Measurements from ENCODE around the gene U2AF1L4.

Gene U2AF1L4

DNA sequence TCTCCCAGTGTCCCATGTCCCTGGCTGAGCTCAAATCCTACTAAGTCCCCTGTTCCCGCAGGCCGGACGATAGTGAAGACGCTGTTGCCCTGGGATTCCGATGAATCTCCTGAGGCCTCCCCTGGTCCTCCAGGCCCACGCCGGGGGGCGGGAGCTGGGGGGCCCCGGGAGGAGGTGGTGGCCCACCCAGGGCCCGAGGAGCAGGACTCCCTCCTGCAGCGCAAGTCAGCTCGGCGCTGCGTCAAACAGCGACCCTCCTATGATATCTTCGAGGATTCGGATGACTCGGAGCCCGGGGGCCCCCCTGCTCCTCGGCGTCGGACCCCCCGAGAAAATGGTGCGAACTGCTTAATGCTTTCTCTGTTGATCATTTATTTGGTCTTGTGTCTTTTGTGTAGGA lies 21.5 kb downstream of the U2AF1L4 start:
- peaks cover 12% of the 10 kb centered on the region for H3K36me3 ChIP-seq (ENCODE audit: control insufficient read depth, insufficient read depth, low read length)

DNA sequence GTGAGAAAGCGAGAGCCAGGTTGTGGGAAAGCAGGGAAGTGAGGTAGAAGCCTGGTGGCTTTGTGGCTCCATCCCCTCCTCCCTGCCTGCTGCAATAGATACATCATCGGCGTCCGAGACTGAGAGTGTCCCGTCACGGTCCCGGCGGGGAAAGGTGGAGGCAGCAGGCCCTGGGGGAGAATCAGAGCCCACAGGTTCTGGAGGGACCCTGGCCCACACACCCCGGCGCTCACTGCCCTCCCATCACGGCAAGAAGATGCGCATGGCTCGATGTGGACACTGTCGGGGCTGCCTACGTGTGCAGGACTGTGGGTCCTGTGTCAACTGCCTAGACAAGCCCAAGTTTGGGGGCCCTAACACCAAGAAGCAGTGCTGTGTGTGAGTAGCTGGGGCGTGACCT lies 22.3 kb downstream of the U2AF1L4 start:
- no peak overlapping the region for H3K4me3 ChIP-seq (ENCODE audit: low read length)
- H3K4me1 ChIP-seq (ENCODE audit: control insufficient read depth, insufficient read depth, low read length): peaks cover 11% of the 10 kb centered on the region
- no peaks in the 10 kb centered on the region for H3K27me3 ChIP-seq (ENCODE audit: control insufficient read depth, insufficient read depth, low read length)
- H3K36me3 ChIP-seq (ENCODE audit: control insufficient read depth, insufficient read depth, low read length): peaks cover 12% of the 10 kb centered on the region
- no peaks in the 10 kb centered on the region for H3K9me3 ChIP-seq (ENCODE audit: control insufficient read depth, low read length)
- H3K9ac ChIP-seq (ENCODE audit: low read length): no peak overlapping the region

More for the DNA sequence above, 21.5 kb downstream of the U2AF1L4 start:
- H3K9me3 ChIP-seq (ENCODE audit: control insufficient read depth, low read length): no peaks in the 10 kb centered on the region
- no peaks in the 10 kb centered on the region for H3K27me3 ChIP-seq (ENCODE audit: control insufficient read depth, insufficient read depth, low read length)
- H3K4me3 ChIP-seq (ENCODE audit: low read length): no peak overlapping the region
- H3K9ac ChIP-seq (ENCODE audit: low read length): no peak overlapping the region
- H3K4me1 ChIP-seq (ENCODE audit: control insufficient read depth, insufficient read depth, low read length): peaks cover 10% of the 10 kb centered on the region

DNA sequence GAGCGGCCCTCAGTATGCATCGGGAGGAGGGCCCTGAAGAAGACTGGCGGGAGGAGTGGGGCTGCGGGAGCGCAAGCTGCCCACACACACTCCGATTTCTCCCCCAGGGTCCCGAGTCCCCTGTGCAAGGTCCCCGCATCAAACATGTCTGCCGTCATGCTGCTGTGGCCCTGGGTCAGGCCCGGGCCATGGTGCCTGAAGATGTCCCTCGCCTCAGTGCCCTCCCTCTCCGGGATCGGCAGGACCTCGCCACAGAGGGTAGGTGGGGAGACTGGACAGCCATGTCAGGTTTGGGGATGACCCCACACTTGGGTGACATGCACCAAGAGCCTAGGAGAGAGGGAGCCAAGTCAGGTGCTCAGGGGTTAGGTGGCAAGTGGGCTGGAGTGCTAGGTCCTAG lies 22.8 kb downstream of the U2AF1L4 start:
- H3K36me3 ChIP-seq (ENCODE audit: control insufficient read depth, insufficient read depth, low read length): peaks cover 8% of the 10 kb centered on the region
- peaks cover 11% of the 10 kb centered on the region for H3K4me1 ChIP-seq (ENCODE audit: control insufficient read depth, insufficient read depth, low read length)
- H3K9ac ChIP-seq (ENCODE audit: low read length): no peak overlapping the region

DNA sequence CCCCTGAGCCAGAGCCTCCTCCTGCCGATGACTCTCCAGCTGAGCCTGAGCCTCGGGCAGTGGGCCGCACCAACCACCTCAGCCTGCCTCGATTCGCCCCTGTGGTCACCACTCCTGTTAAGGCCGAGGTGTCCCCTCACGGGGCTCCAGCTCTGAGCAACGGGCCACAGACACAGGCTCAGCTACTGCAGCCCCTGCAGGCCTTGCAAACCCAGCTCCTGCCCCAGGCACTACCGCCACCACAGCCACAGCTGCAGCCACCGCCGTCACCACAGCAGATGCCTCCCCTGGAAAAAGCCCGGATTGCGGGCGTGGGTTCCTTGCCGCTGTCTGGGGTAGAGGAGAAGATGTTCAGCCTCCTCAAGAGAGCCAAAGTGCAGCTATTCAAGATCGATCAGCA lies 23.8 kb downstream of the U2AF1L4 start:
- Histone ChIP-seq H3K4me3 (ENCODE audit: low read length) (no peak overlapping the region), H3K4me1 (ENCODE audit: control insufficient read depth, insufficient read depth, low read length) (peaks cover 11% of the 10 kb centered on the region), H3K9me3 (ENCODE audit: control insufficient read depth, low read length) (no peaks in the 10 kb centered on the region), H3K27me3 (ENCODE audit: control insufficient read depth, insufficient read depth, low read length) (no peaks in the 10 kb centered on the region), H3K36me3 (ENCODE audit: control insufficient read depth, insufficient read depth, low read length) (peaks cover 7% of the 10 kb centered on the region), H3K9ac (ENCODE audit: low read length) (no peak overlapping the region)

More for the DNA sequence above, 22.8 kb downstream of the U2AF1L4 start:
- Histone ChIP-seq H3K4me3 (ENCODE audit: low read length) (no peak overlapping the region), H3K27me3 (ENCODE audit: control insufficient read depth, insufficient read depth, low read length) (no peaks in the 10 kb centered on the region), H3K9me3 (ENCODE audit: control insufficient read depth, low read length) (no peaks in the 10 kb centered on the region)

DNA sequence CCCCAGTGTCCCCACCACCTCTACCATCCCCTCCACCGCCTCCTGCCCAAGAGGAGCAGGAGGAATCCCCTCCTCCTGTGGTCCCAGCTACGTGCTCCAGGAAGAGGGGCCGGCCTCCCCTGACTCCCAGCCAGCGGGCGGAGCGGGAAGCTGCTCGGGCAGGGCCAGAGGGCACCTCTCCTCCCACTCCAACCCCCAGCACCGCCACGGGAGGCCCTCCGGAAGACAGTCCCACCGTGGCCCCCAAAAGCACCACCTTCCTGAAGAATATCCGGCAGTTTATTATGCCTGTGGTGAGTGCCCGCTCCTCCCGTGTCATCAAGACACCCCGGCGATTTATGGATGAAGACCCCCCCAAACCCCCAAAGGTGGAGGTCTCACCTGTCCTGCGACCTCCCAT lies 24.6 kb downstream of the U2AF1L4 start:
- H3K4me3 ChIP-seq (ENCODE audit: low read length): no peak overlapping the region
- peaks cover 7% of the 10 kb centered on the region for H3K36me3 ChIP-seq (ENCODE audit: control insufficient read depth, insufficient read depth, low read length)
- H3K9ac ChIP-seq (ENCODE audit: low read length): no peak overlapping the region
- H3K9me3 ChIP-seq (ENCODE audit: control insufficient read depth, low read length): no peaks in the 10 kb centered on the region
- peaks cover 18% of the 10 kb centered on the region for H3K4me1 ChIP-seq (ENCODE audit: control insufficient read depth, insufficient read depth, low read length)
- H3K27me3 ChIP-seq (ENCODE audit: control insufficient read depth, insufficient read depth, low read length): no peaks in the 10 kb centered on the region

DNA sequence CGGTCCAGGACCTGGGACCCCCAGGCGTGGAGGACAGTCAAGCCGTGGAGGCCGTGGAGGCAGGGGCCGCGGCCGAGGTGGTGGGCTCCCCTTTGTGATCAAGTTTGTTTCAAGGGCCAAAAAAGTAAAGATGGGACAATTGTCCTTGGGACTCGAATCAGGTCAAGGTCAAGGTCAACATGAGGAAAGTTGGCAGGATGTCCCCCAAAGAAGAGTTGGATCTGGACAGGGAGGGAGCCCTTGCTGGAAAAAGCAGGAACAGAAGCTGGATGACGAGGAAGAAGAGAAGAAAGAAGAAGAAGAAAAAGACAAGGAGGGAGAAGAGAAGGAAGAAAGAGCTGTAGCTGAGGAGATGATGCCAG lies 25.1 kb downstream of the U2AF1L4 start:
- no peak overlapping the region for H3K9ac ChIP-seq (ENCODE audit: low read length)
- H3K4me3 ChIP-seq (ENCODE audit: low read length): no peak overlapping the region
- H3K9me3 ChIP-seq (ENCODE audit: control insufficient read depth, low read length): no peaks in the 10 kb centered on the region
- peaks cover 22% of the 10 kb centered on the region for H3K4me1 ChIP-seq (ENCODE audit: control insufficient read depth, insufficient read depth, low read length)
- H3K27me3 ChIP-seq (ENCODE audit: control insufficient read depth, insufficient read depth, low read length): no peaks in the 10 kb centered on the region
- peaks cover 7% of the 10 kb centered on the region for H3K36me3 ChIP-seq (ENCODE audit: control insufficient read depth, insufficient read depth, low read length)

DNA sequence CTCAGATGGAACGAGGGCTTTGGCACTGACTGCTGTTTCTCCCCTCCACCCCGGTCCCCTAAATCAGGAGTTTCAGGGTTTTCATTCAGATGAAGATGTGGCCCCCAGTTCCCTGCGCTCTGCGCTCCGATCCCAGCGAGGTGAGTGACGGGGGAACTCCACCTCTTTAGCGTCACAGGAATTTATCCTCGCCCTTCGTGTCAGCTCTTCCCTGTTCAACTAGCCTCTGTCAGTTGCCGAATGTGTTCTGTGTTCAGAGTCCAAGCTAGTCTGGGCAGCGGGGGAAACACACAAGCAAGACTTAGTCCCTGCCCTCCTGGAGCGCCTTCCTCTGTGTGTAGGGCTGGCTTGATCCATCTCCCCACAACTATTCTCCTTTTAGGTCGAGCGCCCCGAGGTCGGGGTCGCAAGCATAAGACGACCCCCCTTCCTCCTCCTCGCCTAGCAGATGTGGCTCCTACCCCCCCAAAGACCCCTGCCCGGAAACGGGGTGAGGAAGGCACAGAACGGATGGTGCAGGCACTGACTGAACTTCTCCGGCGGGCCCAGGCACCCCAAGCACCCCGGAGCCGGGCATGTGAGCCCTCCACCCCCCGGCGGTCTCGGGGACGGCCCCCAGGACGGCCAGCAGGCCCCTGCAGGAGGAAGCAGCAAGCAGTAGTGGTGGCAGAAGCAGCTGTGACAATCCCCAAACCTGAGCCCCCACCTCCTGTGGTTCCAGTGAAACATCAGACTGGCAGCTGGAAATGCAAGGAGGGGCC lies 25.6 kb downstream of the U2AF1L4 start:
- Histone ChIP-seq H3K36me3 (ENCODE audit: control insufficient read depth, insufficient read depth, low read length) (peaks cover 7% of the 10 kb centered on the region), H3K27me3 (ENCODE audit: control insufficient read depth, insufficient read depth, low read length) (no peaks in the 10 kb centered on the region), H3K9me3 (ENCODE audit: control insufficient read depth, low read length) (no peaks in the 10 kb centered on the region), H3K4me1 (ENCODE audit: control insufficient read depth, insufficient read depth, low read length) (peaks cover 22% of the 10 kb centered on the region), H3K9ac (ENCODE audit: low read length) (peak overlapping the region; percentile 70), H3K4me3 (ENCODE audit: low read length) (no peak overlapping the region)

DNA sequence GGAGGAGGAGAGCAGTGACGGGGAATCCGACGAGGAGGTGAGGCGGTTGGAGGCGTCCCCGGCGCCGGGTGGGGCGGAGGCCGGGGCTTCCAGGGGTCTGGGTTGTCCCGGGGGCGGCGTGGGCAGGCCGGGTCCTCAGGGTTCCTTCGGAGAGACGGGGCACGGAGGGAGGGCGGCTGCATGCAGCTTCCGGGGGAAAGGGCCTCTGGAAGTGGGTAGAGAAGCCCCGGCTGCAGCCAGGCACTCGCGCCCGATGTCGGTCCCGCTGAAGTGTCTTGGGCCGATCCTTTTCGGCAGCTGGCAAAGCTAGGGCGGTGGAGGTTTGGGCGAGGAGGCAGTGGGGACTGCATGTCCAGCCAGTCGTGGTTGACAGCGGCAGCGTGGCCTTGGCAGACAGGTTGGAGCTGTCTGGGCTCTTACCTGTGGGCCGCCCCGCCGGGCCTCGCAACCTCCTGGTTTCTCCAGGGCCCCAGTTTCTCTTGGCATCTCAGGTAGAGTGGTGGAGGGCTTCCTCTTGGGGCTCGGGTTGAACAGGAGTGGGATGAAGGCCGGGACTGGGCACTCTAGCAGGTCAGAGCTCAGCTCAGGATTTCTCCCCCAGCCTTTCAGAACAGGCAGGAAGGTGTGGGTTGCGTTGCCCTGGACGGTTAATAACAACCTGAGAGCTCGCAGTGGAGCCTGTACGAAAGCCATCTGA lies 26.7 kb downstream of the U2AF1L4 start:
- H3K36me3 ChIP-seq (ENCODE audit: control insufficient read depth, insufficient read depth, low read length): peaks cover 7% of the 10 kb centered on the region
- peaks cover 22% of the 10 kb centered on the region for H3K4me1 ChIP-seq (ENCODE audit: control insufficient read depth, insufficient read depth, low read length)
- peak overlapping the region; percentile 70 for H3K9ac ChIP-seq (ENCODE audit: low read length)
- no peaks in the 10 kb centered on the region for H3K27me3 ChIP-seq (ENCODE audit: control insufficient read depth, insufficient read depth, low read length)
- no peaks in the 10 kb centered on the region for H3K9me3 ChIP-seq (ENCODE audit: control insufficient read depth, low read length)
- H3K4me3 ChIP-seq (ENCODE audit: low read length): peak overlapping the region; percentile 60

DNA sequence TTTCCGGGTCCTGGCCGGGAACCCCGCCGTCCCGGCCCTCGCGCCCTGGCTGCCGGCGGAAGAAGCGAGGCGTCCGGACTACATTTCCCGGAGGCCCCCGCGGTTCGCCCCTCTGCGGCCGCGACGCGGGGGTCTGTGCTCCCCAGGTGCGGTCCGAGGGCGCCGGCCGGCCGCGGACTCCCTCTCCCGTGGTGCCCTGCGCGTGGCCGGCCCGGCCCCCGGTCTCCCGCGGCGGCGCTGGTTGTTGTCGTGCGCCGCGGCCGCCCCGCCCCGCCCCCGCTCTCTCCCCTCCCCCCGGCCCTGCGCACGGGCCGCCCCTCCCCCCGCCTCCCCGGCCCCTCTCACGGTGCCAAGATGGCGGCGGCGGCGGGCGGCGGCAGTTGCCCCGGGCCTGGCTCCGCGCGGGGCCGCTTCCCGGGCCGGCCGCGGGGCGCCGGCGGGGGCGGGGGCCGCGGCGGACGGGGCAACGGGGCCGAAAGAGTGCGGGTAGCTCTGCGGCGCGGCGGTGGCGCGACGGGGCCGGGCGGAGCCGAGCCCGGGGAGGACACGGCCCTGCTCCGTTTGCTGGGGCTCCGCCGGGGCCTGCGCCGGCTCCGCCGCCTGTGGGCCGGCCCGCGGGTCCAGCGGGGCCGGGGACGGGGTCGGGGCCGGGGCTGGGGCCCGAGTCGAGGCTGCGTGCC lies 27.4 kb downstream of the U2AF1L4 start, which contains the start of gene KMT2B:
Gene KMT2B (plus strand): TSS at position 339 of the 680 bp plus-strand sequence. CDS start 16 bp downstream, at position 355.
- Histone ChIP-seq H3K4me3 (ENCODE audit: low read length) (peak within 1 kb of the TSS; percentile 60), H3K4me1 (ENCODE audit: control insufficient read depth, insufficient read depth, low read length) (peaks cover 22% of the 10 kb centered on the region), H3K27me3 (ENCODE audit: control insufficient read depth, insufficient read depth, low read length) (no peaks in the 10 kb centered on the region), H3K36me3 (ENCODE audit: control insufficient read depth, insufficient read depth, low read length) (peaks cover under 1% of the 10 kb centered on the region), H3K9me3 (ENCODE audit: control insufficient read depth, low read length) (no peaks in the 10 kb centered on the region), H3K9ac (ENCODE audit: low read length) (peak within 1 kb of the TSS; percentile 76)

DNA sequence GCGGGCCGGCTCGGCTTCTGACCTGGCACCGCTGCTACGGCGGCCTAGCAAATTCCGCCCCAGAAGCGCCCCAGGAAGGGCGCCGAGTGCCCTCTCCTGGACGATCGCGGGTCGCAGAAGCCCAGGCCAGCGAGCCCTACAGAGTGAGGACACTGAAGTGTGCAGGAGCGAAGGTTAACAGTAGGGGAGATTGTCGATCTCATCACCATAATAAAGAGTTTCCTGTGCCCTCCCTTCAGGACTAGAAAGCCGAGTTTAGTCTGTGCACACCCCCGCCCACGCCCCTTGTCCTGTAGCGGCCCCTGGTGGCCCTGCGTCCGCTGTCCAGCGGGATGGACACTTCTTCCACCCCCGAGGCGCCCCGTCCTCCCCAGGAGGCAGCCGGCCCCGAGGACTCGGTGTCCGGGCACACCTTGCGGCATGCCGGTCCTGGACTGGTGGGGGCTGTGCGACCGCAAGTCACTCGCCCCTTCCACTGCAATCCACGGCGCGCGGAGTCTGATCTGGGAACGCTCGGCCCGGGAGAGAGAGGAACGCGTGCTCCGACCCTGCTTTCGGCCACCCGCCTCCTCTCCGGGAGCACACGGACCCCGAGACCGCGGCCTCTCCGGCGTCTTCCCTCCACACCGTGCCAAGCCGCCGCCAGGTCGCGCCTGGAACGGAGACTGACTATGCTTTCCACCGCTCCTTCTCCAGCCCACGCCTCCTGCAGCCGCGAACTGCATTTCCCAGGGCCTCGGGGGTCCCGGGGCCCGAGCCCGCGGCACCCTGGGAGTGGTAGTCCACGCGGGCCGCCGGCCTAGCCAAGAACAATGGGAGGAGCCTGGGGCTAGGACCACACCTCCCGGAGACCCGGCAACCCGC lies 28.2 kb downstream of the U2AF1L4 start:
- Histone ChIP-seq H3K9me3 (ENCODE audit: control insufficient read depth, low read length) (no peaks in the 10 kb centered on the region), H3K4me3 (ENCODE audit: low read length) (peak overlapping the region; percentile 44), H3K9ac (ENCODE audit: low read length) (peak overlapping the region; percentile 76), H3K4me1 (ENCODE audit: control insufficient read depth, insufficient read depth, low read length) (peaks cover 22% of the 10 kb centered on the region), H3K27me3 (ENCODE audit: control insufficient read depth, insufficient read depth, low read length) (no peaks in the 10 kb centered on the region), H3K36me3 (ENCODE audit: control insufficient read depth, insufficient read depth, low read length) (no peaks in the 10 kb centered on the region)

DNA sequence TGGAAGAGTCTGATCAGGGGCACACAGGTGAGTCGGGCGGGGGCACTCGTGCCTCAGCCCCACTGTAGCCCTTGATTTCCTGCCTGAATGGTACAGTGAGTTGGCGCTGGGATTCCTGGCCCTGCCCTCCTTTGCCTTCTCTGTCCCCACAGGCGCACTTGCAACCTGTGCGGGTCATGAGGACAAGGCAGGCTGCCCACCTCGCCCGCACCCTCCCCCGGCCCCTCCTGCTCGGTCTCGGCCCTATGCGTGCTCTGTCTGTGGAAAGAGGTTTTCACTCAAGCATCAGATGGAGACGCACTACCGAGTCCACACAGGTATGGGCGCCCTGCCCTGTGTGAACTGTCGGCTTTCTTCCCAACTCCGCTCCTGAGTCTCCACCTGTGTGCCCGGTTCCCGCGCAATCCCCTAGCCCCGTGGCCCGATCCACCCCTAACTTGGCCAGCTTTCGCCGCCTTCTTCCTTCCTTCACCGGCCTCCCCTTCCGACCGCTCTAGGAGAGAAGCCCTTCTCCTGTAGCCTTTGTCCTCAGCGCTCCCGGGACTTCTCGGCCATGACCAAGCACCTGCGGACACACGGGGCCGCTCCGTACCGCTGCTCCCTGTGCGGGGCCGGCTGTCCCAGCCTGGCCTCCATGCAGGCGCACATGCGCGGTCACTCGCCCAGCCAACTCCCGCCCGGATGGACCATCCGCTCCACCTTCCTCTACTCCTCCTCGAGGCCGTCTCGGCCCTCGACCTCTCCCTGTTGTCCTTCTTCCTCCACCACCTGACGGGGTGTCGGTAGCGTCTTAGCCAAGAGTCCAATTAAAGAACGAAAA lies 29.0 kb downstream of the U2AF1L4 start:
- H3K27me3 ChIP-seq (ENCODE audit: control insufficient read depth, insufficient read depth, low read length): no peaks in the 10 kb centered on the region
- peaks cover 22% of the 10 kb centered on the region for H3K4me1 ChIP-seq (ENCODE audit: control insufficient read depth, insufficient read depth, low read length)
- peak overlapping the region; percentile 76 for H3K9ac ChIP-seq (ENCODE audit: low read length)
- H3K9me3 ChIP-seq (ENCODE audit: control insufficient read depth, low read length): no peaks in the 10 kb centered on the region
- H3K4me3 ChIP-seq (ENCODE audit: low read length): peak overlapping the region; percentile 44
- no peaks in the 10 kb centered on the region for H3K36me3 ChIP-seq (ENCODE audit: control insufficient read depth, insufficient read depth, low read length)

Measured in mucosa of stomach (tissue), 1 donor.